HuH-7.5 (cell line): ENCODE measurements around the gene RELA.

ENCODE experiments used
- DNase-seq: peaks from one replicate; pipeline ENCODE4 v3.0.0; 2011; ENCODE audit warnings: low spot score

Gene RELA

DNA sequence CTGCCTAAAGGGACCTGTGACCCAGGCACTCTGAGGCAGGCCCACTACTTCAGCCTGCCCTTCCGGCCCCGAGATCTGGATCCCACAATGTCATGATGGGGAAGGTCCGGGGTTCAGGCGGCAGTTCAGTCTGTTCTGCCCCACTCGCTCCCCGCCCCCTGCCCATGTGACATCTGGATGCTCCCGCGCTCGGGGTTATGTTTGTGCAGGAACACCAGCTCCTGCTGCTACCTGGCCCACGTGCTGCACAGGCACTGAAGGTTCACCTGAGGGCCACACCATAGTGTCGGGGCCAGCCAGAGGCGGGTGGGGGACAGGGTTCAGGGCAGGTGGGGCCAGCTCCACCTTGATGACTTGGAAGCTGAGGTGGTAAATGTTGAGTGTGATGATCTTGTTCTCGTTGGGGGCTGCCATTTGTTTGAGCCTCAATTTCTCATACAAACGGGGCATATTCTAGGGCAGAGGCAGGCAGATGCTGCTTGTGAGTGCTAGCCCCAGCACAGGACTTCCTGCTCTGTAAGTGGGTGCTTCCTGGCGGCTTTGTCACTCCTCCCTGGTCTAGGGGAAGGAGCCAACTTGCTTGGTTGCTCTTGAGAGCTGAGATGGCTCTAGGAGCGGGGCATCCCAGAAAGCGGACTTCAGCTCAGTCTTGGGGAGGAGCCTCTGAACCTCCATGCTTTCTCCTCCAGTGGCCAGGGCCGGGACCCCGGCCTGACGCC lies 29.2 kb downstream of the RELA start:
- no peak for DNase-seq

DNA sequence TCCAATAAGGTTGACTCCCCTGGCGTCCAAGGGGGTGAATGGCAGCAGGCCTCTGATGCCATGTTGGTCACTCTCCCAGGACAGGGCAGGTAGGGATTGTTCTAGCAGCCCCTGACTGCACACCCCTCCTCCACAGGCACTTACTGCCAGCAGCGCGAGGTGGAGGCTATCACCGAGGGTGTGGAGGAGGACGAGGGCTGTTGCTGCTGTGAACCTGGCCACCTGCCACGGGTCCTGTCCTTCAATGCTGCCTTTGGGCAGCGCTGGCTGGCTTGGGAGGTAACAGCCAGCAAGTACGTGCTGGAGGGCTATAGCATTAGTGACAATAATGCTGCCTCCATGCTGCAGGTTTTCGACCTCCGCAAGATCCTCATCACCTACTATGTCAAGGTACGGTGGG lies 32.5 kb downstream of the RELA start:
- no peak for DNase-seq

DNA sequence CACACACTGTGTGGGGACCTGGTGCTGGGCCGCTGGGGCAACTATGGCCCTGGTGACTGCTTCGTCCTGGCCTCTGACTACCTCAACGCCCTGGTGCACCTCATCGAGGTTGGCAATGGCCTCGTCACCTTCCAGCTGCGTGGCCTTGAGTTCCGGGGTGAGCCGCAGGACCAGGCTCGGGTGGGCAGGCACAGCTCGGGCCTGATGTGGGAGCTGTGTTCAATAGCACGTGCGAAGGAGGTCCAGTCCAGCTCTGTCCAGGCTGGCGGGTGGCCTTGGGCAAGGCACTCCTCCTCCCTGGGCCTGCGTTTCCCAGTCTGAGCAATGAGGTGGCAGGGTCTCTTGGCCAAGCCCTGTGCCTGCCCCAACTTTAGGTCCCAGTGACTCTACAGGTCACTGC lies 33.1 kb downstream of the RELA start:
- DNase-seq, result no peak

DNA sequence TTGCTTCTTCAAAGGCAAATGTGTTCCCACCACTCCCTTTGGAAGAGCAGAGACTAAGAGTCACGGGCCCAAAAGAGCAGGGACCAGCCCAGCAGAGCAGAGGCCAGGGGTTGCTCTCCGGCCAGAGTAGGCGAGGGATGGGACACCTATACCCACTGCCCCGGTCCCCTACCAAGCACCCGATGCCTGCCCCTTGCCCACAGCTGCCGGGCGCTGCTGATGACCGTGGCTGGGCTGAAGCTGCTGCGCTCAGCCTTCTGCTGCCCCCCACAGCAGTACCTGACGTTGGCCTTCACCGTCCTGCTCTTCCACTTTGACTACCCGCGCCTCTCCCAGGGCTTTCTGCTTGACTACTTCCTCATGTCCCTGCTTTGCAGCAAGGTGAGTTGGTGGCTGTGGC lies 35.5 kb downstream of the RELA start:
- no peak for DNase-seq

DNA sequence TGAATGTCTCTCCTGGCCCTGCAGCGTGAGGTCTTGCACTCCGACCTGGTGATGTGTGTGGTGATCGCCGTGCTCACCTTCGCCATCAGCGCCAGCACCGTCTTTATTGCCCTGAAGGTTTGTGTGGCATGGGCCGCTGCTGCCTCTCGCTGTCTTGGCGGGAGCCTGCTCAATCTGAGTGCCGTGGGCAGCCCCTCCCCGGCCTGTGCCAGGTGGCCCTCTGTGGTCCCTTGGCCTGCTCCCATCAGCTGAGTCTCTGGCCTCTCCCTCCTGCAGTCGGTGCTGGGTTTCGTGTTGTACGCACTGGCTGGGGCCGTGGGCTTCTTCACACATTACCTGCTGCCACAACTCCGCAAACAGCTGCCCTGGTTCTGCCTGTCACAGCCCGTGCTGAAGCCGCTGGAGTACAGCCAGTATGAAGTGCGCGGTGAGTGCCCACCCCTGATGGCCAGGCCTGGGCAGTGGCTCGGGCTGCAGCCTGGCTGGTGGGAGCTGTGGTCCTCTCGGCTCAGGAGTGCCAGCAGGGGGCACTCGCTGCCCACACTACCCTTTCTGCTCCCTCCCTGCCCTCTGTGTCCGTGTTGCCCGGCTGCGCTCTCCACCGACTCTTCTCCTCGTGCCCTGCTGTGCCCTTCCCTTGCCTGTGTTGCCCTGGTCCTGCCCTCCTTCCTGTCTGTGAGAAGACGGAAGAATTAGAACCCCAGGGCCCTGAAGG lies 36.9 kb downstream of the RELA start:
- DNase-seq, result no peak

DNA sequence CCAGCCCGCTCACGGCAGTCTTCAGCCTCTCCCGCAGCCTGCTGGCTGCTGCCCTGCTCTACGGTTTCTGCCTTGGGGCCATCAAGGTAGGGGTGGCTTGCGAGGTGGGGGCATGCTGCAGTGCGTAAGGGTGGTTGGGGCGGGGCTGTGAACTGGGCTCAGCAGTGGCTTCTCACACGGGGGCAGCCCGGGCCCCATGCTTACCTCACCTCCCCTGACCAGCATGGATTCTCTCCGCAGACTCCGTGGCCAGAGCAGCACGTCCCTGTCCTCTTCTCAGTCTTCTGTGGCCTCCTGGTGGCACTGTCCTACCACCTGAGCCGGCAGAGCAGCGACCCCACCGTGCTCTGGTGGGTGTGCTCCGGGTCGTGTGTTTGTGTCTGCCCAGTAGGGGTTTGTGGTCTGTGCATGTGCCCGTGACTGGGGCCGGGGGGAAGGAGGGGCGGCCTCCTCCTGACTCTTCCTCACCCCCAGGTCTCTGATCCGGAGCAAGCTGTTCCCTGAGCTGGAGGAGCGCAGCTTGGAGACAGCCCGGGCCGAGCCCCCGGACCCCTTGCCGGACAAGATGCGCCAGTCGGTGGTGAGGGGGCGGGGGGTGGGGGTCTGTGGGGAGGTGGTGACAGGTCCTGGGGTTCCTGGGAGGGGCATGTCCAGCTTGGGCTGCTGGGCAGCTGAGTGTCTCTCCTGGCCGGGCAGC lies 37.6 kb downstream of the RELA start:
- no peak for DNase-seq

DNA sequence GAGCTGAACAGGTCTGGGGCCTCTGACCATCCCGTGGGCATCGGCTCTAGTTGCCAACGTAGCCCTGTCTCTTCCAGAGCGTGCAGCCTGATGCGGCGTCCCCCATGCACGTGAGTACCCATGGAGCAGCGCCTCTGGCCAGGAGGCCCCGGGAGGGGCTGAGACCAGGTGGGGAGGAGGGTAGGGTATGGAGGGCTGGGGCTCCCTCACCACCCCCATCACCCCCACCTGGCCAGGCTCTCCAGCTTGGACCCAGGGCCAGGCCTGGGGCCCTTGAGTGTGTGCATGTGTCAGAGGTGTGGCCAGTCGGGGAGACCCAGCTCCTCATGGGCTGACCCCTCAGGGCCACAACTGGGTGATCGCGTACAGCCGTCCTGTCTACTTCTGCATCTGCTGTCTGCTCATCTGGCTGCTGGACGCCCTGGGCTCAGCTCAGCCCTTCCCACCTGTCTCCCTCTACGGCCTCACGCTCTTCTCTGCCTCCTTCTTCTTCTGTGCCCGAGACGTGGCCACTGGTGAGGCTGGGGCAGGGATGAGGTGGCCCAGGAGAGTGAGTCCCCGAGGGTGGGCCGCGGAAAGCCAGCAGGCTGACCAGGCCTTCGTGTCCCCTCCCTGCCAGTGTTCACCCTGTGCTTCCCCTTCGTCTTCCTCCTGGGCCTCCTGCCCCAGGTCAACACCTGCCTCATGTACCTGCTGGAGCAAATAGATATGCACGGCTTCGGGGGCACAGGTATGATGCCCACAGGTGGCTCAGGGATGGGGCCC lies 38.7 kb downstream of the RELA start:
- DNase-seq, result no peak

DNA sequence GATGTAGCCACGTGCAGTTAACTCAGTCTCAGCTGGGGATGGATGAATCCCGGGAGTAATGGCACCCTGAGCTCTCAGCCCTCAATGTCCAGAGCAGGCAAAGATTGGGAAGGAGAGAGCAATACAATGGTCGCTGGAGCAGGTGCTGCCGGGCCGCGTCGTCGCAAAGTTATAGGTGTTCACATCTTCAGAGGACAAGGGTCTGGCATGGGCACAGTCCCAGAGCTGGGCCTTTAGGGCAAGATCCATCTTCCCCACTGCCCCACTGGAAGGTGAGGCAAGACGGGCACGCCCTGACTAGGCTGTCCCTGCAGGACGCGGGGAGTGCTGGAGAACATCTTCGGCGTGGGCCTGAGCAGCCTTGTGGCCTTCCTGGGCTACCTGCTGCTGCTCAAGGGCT lies 39.5 kb downstream of the RELA start:
- no peak for DNase-seq

DNA sequence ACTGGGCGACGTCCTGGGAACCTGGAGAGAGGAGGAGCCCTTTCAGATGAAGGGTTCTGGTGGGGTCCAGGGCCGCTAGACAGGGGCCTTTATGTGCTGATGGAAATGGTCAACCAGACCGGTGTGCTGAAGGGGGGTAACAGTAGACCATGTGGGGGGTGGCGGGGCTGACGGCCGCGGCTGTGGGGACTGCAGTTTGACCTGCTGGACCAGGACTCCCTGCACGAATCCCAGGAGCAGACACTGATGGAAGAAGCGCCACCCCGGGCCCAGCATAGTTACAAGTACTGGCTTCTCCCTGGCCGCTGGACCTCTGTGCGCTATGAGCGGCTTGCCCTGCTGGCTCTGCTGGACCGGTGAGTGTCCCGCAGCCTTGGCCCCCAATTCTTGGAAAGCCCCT lies 40.7 kb downstream of the RELA start:
- DNase-seq, result no peak

DNA sequence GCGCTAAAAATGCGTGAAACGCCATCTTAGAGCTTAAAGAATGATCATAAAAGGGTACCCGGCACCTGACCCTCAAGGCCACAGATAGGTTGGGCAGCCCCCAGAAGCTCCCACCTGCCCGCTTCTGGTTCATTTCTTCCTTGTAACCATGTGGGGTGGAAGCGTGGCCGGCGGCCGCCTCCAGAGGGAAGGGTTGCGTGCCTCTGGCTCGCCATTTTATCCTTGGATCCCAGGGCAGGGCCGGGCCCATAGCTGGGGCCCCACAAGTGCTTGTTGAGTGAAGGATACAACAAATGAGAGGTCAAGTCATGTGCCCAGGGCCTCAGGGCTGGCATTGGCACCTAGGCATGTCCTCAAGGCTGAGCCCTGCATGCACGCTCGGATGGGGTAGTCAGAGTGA lies 41.3 kb downstream of the RELA start:
- no peak for DNase-seq

DNA sequence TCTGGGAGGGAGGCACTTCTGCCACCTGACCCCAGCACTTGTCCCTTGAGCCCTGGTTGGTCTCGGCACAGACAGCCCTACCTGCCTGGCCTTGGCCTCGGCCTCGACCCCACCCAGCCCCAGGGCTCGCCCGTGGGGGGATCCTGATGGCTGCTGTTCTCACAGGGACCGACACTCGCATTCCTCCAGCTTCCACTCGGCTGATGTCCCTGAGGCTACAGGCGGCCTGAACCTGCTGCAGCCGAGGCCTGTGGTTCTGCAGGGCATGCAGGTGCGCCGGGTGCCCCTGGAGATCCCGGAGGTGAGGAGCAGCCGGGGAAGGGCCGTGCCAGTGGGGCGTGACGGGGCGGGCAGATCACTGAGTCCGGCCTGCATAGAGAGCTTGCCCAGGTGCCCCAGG lies 42.0 kb downstream of the RELA start:
- DNase-seq, result no peak

DNA sequence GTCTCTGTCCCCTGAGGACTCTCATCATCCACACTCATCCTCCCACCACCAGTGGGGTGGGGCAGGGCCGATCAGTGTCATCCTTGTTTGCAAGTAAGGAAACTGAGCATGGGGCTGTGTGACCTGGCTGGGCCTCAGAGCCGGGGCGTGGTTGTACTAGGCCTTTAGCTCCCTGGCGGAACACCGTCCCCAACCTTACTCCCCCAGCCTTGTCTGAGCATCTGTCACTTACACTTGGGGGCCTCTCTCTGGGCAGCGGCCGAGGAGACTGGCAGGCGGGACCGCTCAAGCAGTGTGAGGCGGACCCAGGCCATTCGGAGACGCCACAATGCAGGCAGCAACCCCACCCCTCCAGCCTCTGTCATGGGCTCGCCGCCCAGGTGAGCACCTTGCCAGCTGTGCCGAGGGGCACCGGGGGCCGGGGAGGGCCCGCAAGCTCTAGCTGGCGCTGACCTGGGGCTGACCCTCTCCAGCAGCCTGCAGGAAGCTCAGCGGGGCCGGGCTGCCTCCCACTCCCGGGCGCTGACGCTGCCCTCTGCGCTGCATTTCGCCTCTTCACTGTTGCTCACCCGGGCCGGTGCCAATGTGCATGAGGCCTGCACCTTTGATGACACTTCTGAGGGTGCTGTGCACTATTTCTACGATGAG lies 43.3 kb downstream of the RELA start:
- DNase-seq, result no peak

DNA sequence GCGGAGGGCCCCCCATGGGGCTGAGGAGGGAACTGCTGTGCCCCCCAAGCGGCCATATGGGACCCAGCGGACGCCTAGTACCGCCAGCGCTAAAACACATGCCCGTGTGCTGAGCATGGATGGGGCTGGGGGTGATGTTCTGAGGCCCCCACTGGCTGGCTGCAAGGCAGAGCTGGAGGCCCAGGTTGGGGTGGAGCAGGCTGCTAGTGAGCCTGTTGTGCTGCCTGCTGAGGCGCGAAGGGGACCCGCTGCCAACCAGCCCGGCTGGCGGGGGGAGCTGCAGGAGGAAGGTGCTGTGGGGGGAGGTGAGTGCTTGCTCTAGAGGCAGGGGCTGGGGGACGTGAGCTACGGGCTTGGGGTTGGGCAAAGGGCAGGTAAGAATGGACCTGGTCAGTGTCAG lies 44.0 kb downstream of the RELA start:
- DNase-seq, result no peak

DNA sequence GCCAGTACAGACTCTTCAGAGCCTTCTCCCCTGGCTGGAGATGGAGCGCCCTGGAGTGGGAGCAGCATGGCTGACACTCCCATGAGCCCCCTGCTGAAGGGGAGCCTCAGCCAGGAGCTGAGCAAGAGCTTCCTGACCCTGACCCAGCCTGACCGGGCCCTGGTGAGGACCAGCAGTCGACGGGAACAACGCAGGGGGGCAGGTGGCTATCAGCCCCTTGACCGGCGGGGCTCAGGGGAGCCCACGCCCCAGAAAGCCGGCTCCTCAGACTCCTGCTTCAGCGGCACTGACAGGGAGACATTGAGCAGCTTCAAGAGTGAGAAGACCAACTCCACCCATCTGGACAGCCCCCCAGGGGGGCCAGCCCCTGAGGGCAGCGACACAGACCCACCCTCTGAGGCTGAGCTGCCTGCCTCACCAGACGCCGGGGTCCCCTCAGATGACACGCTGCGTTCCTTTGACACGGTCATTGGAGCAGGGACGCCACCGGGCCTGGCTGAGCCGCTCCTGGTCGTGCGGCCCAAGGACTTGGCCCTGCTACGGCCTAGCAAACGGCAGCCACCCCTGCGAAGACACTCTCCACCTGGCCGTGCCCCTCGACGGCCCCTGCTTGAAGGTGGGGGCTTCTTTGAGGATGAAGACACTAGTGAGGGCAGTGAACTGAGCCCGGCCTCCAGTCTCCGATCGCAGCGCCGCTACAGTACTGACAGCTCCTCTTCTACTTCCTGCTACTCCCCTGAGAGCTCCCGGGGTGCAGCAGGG lies 44.5 kb downstream of the RELA start:
- no peak for DNase-seq

DNA sequence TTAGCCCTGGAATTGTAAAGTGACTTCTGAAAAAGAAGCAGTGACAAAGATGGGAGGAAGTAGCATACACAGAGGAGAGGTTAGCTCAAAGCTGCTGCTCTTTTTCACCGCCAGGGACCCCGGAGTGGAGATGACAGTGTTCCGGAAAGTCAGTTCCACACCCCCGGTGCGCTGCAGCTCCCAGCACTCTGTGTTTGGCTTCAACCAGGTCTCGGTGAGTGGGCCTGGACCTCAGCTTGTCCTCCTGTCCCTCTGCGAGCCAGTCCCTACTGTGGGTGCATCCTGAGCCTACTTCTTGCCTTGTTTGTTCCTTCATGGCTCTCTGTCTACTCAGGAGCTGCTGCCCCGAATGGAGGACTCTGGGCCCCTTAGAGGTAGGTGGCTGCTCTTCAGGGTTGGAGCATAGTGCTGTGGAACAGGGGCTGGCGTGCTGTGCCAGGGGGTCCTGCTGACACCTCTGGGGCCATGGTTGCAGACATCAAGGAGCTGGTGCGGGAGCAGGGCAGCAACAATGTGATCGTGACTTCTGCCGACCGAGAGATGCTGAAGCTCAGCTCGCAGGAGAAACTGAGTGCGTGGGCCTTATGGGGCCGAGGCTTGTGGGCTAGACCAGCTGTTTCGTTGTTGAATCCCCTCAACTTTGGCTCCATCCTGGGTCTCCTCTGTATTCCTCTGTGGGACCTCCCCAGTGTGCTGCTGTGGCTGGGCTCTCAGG lies 45.4 kb downstream of the RELA start:
- no peak for DNase-seq

DNA sequence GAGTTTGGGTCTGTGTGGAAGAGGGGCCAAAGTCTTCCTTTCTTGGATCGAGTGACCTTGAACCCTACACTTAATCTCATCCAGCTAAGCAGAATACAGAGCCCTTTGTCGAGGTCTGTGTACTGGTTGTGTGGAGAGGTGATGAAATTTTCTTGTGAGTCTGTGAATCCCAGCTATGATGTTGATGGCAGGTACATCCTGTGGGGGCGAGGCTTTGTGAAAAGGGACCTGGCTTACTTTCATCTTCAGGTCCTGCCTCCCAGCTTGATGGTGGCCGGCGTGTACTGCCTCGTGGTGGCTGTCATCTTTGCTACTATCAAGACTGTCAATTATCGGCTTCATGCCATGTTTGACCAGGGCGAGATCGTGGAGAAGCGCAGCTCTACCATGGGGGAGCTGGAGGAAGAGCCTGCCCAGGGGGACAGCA lies 46.1 kb downstream of the RELA start:
- no peak for DNase-seq

DNA sequence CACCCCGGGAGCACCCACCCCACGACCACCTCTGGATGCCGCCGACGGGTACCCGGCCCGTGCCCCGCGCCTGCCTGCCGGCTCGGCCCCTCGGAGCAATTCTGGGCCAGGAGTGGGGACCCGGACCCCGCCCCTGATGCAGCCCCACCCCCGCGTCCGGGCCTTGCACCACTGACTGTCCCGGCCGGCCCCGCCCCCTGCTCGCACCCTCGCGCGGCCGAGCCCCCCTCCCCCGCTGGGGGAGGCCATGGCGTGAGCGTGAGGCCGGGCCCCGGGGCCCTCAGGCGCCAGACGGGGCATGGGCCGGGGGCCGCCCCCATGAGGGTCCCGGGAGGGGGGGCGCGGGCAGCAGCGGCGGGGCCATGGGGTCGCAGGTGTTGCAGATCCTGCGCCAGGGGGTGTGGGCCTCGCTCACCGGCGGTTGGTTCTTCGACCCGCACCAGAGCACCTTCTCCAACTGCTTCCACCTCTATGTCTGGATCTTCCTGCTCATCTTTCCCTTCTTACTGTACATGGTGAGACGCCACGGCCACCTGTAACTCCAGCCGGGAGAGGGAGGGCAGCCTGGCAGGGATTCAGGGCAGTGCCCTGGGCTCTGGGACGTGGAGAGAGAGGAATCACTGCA lies 46.7 kb downstream of the RELA start:
- peak; percentile 76 for DNase-seq

DNA sequence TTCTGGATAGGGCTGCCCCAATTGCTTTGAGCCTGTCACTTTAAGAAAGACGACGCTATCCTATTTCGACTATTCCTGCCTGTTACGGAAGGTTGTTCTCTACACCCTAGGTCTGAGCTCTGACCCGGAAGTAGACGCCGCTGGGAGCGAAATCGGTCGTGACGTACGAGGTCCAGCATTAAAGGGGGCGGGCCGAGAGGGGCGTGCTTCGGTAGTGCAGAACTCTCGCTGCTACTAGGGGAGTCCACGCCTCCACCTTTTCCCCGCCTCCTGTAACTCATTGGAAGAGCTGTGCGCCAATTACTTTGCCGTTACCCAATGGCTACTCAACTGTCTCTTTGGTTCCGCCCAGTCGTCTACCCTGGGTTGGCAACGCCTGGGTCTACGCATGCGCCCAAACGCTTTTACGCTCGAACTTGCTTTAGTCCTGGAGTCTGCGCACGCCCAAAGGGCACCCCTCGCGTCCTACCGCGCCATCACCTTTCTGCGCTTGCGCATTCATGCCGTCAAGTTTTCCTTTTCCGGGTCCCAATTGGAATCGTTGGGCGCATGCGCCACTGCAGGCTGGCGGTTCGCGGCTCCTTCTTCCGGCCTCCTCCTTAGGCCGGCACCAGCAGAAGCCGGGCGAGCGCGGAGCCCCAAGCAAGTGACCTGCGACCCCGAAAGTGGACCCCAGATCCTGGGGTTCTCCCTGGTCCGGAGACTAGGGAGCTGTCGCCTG lies 47.3 kb downstream of the RELA start, which contains the start of gene PCNX3:
PCNX3 (plus strand) TSS at position 548 of the 721 bp plus-strand sequence. CDS start 536 bp downstream, outside the sequence.
- peak; percentile 100 for DNase-seq
